CD4-positive, alpha-beta T cell treated with Interleukin-6 at 100 ng/mL for 8 hours (primary cell): Measurements from ENCODE around the gene PRSS56.

Experiments
- DNase-seq: peaks from one replicate; pipeline ENCODE4 v3.0.0-alpha.2; 2020; ENCODE audit warnings: mixed read lengths, low spot score

The PRSS56 gene

GRCh38 chr2:232502511-232502910 lies 17.7 kb upstream of the PRSS56 start:
- no peak for DNase-seq

GRCh38 chr2:232502911-232503808 lies 17.0 kb upstream of the PRSS56 start:
- no peak for DNase-seq

GRCh38 chr2:232503809-232504323 lies 16.3 kb upstream of the PRSS56 start:
- no peak for DNase-seq

GRCh38 chr2:232504438-232504837 lies 15.8 kb upstream of the PRSS56 start:
- no peak for DNase-seq

- no peak for DNase-seq
Observed at GRCh38 chr2:232505856-232506255, 14.3 kb upstream of the PRSS56 start.

GRCh38 chr2:232506709-232507108 lies 13.5 kb upstream of the PRSS56 start:
- no peak for DNase-seq

GRCh38 chr2:232508251-232508650 lies 11.9 kb upstream of the PRSS56 start:
- no peak for DNase-seq

GRCh38 chr2:232511336-232511890 lies 8.8 kb upstream of the PRSS56 start:
- no peak for DNase-seq

- no peak for DNase-seq
Observed at GRCh38 chr2:232512602-232513001, 7.6 kb upstream of the PRSS56 start.

GRCh38 chr2:232513353-232513752 lies 6.8 kb upstream of the PRSS56 start:
- DNase-seq: no peak

GRCh38 chr2:232515639-232516038 lies 4.5 kb upstream of the PRSS56 start:
- DNase-seq: no peak

GRCh38 chr2:232516551-232516950 lies 3.6 kb upstream of the PRSS56 start:
- DNase-seq: no peak

- DNase-seq: no peak
Observed at GRCh38 chr2:232518844-232519243, 1.3 kb upstream of the PRSS56 start.

- DNase-seq: no peak
Observed at GRCh38 chr2:232520489-232520888, 301 bp downstream of the PRSS56 start.

- DNase-seq: no peak
Observed at GRCh38 chr2:232521098-232521497, 910 bp downstream of the PRSS56 start.

- DNase-seq: peak; percentile 54
Observed at GRCh38 chr2:232521959-232522622, 1.9 kb downstream of the PRSS56 start.

GRCh38 chr2:232522623-232523401 lies 2.6 kb downstream of the PRSS56 start:
- no peak for DNase-seq

- no peak for DNase-seq
Observed at GRCh38 chr2:232523402-232523681, 3.2 kb downstream of the PRSS56 start.

GRCh38 chr2:232523682-232524597 lies 3.8 kb downstream of the PRSS56 start:
- DNase-seq: no peak

GRCh38 chr2:232524771-232525170 lies 4.6 kb downstream of the PRSS56 start:
- no peak for DNase-seq

GRCh38 chr2:232525199-232525598 lies 5.0 kb downstream of the PRSS56 start:
- DNase-seq: no peak
